PFSK-1 (cell line): ENCODE results near the gene SIVA1.

ENCODE experiments used
- FOXP2 ChIP-seq: optimal IDR thresholded peaks from 2 replicates; pipeline ENCODE3; 2011; ENCODE audit warnings: borderline replicate concordance, control low read depth, inconsistent platforms; ENCODE audit not compliant: insufficient read depth; ENCODE audit errors: extremely low read length, extremely low read depth
- POLR2AphosphoS5 ChIP-seq: IDR thresholded peaks from 2 replicates; pipeline ENCODE4 v1.6.1; 2012; ENCODE audit warnings: low read depth, mild to moderate bottlenecking, control low read depth, low read length, moderate library complexity
- SIN3A ChIP-seq: IDR thresholded peaks from 2 replicates; pipeline ENCODE4 v1.6.1; 2012; ENCODE audit warnings: mild to moderate bottlenecking, low read length, moderate library complexity, borderline replicate concordance; ENCODE audit not compliant: insufficient read depth
- TAF1 ChIP-seq: IDR thresholded peaks from 2 replicates; pipeline ENCODE4 v1.6.1; 2012; ENCODE audit warnings: low read length, control low read depth, borderline replicate concordance; ENCODE audit not compliant: insufficient read depth
- TF ChIP-seq, protein P1 (sequence below), 2 experiments: IDR thresholded peaks; 2 replicates each; pipeline versions ENCODE4 v1.6.1 to v1.8.0; 2011 to 2012; ENCODE audit warnings: low read depth in 2 of 2, low read length in 2 of 2, control low read depth in 1 of 2, inconsistent platforms in 1 of 2, mild to moderate bottlenecking in 1 of 2, moderate library complexity in 1 of 2; ENCODE audit not compliant: insufficient read depth in 1 of 2

The SIVA1 gene

DNA sequence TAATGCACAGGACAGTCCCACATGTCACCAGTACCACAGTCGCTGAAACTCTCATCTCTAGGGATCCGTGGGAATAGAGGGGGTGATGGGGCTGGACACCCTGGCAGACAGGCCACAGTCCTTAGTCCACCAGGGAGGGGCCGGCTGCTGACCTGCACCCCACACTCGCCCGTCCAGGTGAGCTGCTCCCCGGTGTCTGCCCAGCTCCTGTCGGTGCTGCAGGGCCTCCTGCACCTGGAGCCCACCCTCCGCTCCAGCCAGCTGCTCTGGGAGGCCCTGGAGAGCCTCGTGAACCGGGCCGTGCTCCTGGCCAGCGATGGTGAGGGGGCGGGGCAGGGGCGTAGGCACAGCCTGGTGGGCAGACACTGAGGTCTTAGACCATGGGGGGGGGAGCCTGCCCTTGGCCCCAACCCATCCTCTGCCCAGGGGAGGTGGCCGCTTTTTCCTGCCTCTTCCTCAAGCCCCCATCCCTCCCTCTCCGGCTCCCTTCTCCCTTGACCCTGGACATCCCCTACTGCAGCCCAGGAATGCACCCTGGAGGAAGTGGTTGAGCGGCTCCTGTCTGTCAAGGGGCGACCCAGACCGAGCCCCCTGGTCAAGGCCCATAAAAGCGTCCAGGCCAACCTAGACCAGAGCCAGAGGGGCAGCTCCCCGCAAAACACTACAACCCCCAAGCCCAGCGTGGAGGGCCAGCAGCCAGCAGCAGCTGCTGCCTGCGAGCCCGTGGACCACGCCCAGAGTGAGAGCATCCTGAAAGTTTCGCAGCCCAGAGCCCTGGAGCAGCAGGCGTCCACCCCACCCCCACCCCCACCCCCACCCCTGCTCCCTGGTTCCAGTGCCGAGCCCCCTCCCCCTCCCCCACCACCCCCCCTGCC, 46.0 kb upstream of the SIVA1 start:
- TF ChIP-seq SIN3A: no peak
- no peak for TF ChIP-seq POLR2AphosphoS5
- no peak for TF ChIP-seq TAF1
- TF ChIP-seq, protein P1, sequence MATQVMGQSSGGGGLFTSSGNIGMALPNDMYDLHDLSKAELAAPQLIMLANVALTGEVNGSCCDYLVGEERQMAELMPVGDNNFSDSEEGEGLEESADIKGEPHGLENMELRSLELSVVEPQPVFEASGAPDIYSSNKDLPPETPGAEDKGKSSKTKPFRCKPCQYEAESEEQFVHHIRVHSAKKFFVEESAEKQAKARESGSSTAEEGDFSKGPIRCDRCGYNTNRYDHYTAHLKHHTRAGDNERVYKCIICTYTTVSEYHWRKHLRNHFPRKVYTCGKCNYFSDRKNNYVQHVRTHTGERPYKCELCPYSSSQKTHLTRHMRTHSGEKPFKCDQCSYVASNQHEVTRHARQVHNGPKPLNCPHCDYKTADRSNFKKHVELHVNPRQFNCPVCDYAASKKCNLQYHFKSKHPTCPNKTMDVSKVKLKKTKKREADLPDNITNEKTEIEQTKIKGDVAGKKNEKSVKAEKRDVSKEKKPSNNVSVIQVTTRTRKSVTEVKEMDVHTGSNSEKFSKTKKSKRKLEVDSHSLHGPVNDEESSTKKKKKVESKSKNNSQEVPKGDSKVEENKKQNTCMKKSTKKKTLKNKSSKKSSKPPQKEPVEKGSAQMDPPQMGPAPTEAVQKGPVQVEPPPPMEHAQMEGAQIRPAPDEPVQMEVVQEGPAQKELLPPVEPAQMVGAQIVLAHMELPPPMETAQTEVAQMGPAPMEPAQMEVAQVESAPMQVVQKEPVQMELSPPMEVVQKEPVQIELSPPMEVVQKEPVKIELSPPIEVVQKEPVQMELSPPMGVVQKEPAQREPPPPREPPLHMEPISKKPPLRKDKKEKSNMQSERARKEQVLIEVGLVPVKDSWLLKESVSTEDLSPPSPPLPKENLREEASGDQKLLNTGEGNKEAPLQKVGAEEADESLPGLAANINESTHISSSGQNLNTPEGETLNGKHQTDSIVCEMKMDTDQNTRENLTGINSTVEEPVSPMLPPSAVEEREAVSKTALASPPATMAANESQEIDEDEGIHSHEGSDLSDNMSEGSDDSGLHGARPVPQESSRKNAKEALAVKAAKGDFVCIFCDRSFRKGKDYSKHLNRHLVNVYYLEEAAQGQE (IDR thresholded peaks at IDR 0.05; ENCODE audit: insufficient read depth in 1 of 2, low read depth in 2 of 2, low read length in 2 of 2): no peak
- TF ChIP-seq FOXP2: no peak

DNA sequence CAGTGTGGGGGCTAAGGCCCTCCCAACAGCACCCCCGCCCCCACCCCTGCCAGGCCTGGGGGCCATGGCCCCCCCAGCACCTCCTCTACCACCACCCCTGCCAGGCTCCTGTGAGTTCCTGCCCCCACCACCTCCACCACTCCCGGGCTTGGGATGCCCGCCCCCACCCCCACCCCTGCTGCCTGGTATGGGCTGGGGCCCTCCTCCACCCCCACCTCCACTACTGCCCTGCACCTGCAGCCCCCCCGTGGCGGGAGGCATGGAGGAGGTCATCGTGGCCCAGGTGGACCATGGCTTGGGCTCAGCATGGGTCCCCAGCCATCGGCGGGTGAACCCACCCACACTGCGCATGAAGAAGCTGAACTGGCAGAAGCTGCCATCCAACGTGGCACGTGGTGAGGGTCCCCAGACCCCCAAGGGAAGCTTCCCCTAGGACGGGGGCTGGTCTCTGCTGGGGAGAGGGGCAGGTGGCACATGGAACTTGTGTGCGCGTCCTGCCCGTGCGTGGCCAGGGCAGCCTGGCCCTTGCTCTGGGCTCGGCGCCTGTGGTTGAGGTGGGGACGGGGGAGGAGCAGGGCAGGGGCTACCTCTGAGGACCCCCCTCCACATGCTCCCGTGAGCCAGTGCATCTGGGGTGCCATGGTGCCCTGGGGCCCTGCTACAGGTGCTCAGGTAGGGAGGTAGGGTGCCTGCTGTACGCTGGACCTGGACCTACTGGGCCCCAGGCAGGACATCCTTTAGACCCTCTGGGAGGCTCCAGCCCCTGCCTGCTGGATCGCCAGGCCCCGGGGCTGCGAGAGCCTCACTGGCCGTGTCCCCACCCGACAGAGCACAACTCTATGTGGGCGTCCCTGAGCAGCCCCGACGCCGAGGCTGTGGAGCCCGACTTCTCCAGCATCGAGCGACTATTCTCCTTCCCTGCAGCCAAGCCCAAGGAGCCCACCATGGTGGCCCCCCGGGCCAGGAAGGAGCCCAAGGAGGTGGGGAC, 45.0 kb upstream of the SIVA1 start:
- TF ChIP-seq, protein P1 (IDR thresholded peaks at IDR 0.05; ENCODE audit: insufficient read depth in 1 of 2, low read depth in 2 of 2, low read length in 2 of 2): no peak
- TF ChIP-seq TAF1 (no peak), FOXP2 (no peak), POLR2AphosphoS5 (no peak), SIN3A (no peak)

DNA sequence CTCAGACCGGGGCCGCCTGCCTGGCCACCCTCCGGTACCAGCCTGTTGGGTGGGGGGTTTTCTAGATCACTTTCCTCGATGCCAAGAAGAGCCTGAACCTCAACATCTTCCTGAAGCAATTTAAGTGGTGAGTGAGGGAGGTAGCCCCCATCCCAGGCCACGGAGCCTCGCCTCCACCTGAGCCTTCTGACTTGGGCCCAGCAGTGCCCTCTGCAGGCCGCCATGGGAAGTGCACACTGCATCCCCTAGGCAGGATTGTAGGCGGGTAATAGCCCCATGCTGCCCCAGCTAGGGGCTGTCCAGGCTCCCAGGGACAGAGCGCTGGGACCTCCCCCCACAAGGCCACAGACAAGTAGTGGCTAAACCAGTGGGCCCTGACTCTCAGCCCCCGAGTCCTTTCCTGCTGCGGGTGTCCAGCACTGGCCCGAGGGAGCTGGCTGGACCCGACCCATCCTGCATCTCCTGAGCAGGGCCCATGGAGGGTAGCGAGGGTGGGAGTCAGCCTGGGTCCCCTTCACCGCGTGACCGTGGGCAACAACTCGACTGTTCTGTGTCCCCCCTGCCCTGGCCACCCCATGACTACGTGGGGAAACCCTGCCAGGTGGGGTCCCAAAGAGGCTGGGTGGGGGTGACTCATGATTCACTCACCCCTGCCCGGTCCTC, 44.2 kb upstream of the SIVA1 start:
- TF ChIP-seq FOXP2 (no peak), POLR2AphosphoS5 (no peak), TAF1 (no peak), SIN3A (no peak)
- TF ChIP-seq, protein P1 (IDR thresholded peaks at IDR 0.05; ENCODE audit: insufficient read depth in 1 of 2, low read depth in 2 of 2, low read length in 2 of 2): no peak

DNA sequence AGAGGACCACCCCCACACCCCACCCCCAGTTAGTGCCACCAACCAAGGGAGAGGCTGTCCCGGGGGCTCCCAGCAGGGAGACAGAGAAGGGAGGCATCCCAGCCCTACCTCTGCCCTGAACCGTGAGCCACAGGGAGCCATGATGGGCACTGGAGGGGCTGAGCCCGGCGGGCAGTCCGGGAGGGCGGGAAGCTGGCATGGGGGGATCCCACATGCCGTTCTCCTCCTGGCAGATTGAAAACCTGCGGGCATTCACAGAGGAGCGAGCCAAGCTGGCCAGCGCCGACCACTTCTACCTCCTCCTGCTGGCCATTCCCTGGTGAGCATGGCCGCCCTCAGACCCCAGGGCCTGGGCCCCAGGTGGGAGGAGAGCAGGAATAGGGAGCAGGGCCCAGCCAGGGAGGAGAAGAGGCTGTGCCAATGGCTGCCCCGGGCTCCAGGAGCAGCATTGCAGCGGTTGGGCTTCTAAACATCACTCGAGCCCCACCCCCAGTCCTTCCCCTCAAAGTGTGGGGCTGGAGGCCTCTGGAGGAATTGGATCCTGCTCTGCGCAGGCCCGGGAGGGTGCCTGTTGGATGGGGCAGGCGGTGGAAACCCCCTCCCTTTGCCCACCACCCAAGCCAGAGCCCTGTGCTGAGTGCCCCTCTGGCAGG, 43.4 kb upstream of the SIVA1 start:
- TF ChIP-seq, protein P1 (IDR thresholded peaks at IDR 0.05; ENCODE audit: insufficient read depth in 1 of 2, low read depth in 2 of 2, low read length in 2 of 2): no peak
